Transverse colon (tissue), 4 donors: Measurements from ENCODE around the gene NOL8. TPM values are rescaled to one million over a fixed set of nuclear protein-coding genes. Genes with fewer than 3 reads are reported as not detected.

ENCODE experiments used
- DNase-seq: peaks from one replicate; pipeline ENCODE4 v3.0.0-alpha.2; 2019
- H3K27ac ChIP-seq, 4 donors: fragments of 200-600 bp; sonication (generic); 2 replicates each; pipeline ENCODE4 v1.5.1; 2016 to 2018; ENCODE audit warnings: inconsistent platforms in 4 of 4
- H3K27me3 ChIP-seq: fragments of 200-600 bp; sonication (generic); 2 replicates; pipeline ENCODE4 v1.5.1; 2017; ENCODE audit warnings: inconsistent platforms
- H3K36me3 ChIP-seq, 4 donors: fragments of 200-600 bp; sonication (generic); 2 replicates each; pipeline ENCODE4 v1.5.1; 2017 to 2019; ENCODE audit warnings: inconsistent platforms in 4 of 4
- H3K4me1 ChIP-seq, 4 donors: fragments of 200-600 bp; sonication (generic); 2 replicates each; pipeline ENCODE4 v1.5.1; 2017 to 2020; ENCODE audit warnings: inconsistent platforms in 4 of 4
- H3K4me3 ChIP-seq, 4 donors: fragments of 200-600 bp; sonication (generic); 1 replicate in 1 of 4; 2 replicates in 3 of 4; pipeline versions ENCODE4 v1.5.1 to v1.6.1; 2017 to 2019; ENCODE audit warnings: inconsistent platforms in 4 of 4
- H3K9me3 ChIP-seq, 2 donors: fragments of 200-600 bp; sonication (generic); 2 replicates each; pipeline ENCODE4 v1.5.1; 2017 to 2019; ENCODE audit warnings: inconsistent platforms in 2 of 2
- CTCF ChIP-seq, 5 experiments: fragments of 200-600 bp in 3 of 5; fragments of 450-650 bp in 2 of 5; sonication (generic) in 3 of 5; IDR thresholded peaks; 1 replicate in 2 of 5; 2 replicates in 3 of 5; pipeline ENCODE4 v1.5.1; 2016 to 2017; ENCODE audit warnings: antibody characterized with exemption in 5 of 5, inconsistent platforms in 3 of 5, mild to moderate bottlenecking in 2 of 5, moderate library complexity in 1 of 5
- EP300 ChIP-seq: sonication (generic); formaldehyde crosslinking; IDR thresholded peaks from one replicate; pipeline ENCODE4 v1.6.1; 2017; ENCODE audit warnings: antibody characterized with exemption, low read depth
- POLR2A ChIP-seq: fragments of 450-650 bp; IDR thresholded peaks from one replicate; pipeline ENCODE4 v1.6.1; 2016; ENCODE audit warnings: antibody characterized with exemption, mild to moderate bottlenecking, moderate library complexity
- POLR2AphosphoS5 ChIP-seq, 3 donors: sonication (generic); formaldehyde crosslinking; IDR thresholded peaks; one replicate each; pipeline ENCODE4 v1.6.1; 2016; ENCODE audit warnings: antibody characterized with exemption in 3 of 3
- WGBS, 2 donors: methylation state at CpG; one replicate each; pipeline ENCODE4 v1.1.5; 2018; ENCODE audit warnings: low coverage in 1 of 2; 5-methylcytosine and 5-hydroxymethylcytosine counted together
- in situ Hi-C, 4 donors: fragments of 200-750 bp; cut with MboI; loops; one replicate each; pipeline versions ENCODE4 v1.15.0 to v1.15.1; 2017; ENCODE audit warnings: low sequenced_read_pairs in 3 of 4, low pct_ligation_motif_present in 1 of 4, low pct_unique_long_range_greater_than_20kb in 1 of 4
- intact Hi-C: fragments of 100-400 bp; cut with DNase I; formaldehyde crosslinking; loops from one replicate; pipeline ENCODE4 v1.15.1; 2023; ENCODE audit warnings: low total_unique reads
- total RNA-seq, 4 donors: library from RNA; depleted of rRNA; stranded (reverse); fragments of >200 nt; gene quantifications; one replicate each; pipeline ENCODE4 v1.1.0, GENCODE V29; 2016

The NOL8 gene
- 10 to 100 TPM; 17.6 to 86.2 (median 24.3) TPM for total RNA-seq

GRCh38 chr9:92325269-92325990 lies at the start of gene NOL8, which contains the start of gene CENPP:
Gene NOL8, minus strand, starts transcription at chr9:92325350. Its CDS starts 1,189 bp downstream, at chr9:92324161.
Gene CENPP, plus strand, starts transcription at chr9:92325953.
- TF ChIP-seq CTCF (IDR thresholded peaks at IDR 0.05): peak in 1 of 5 experiments; percentile 6
- TF ChIP-seq EP300: no peak
- peak; percentile 35 for TF ChIP-seq POLR2A
- TF ChIP-seq POLR2AphosphoS5 (IDR thresholded peaks at IDR 0.05): peak; percentile 16 to 33 (median 24)
- H3K36me3 ChIP-seq: peaks cover 0 to 20% (median 8%) of the 10 kb centered on the region in 4 donors
- WGBS, 2 donors: 0% methylated on average over 15 to 29 of the region's 55 CpGs
- peaks cover 11 to 26% (median 16%) of the 10 kb centered on the region in 4 donors for H3K4me1 ChIP-seq
- in situ Hi-C loops (loop anchor here in 2 of 4 donors (25.0 kb wide), 2 partner anchors 112 to 462 kb away; no protein-coding TSS in a partner anchor), intact Hi-C loops (no loop called here)
- H3K27me3 ChIP-seq: no peaks in the 10 kb centered on the region
- peak within 1 kb of the TSS; percentile 90 to 95 (median 92) for H3K27ac ChIP-seq
- DNase-seq: peak; percentile 86
- no peaks in the 10 kb centered on the region for H3K9me3 ChIP-seq
- H3K4me3 ChIP-seq: peak within 1 kb of the TSS; percentile 58 to 91 (median 73)

- H3K36me3 ChIP-seq: no peaks in the 10 kb centered on the region
- no peak for DNase-seq
- in situ Hi-C loops (no loop called here), intact Hi-C loops (no loop called here)
- H3K9me3 ChIP-seq: peaks cover 4 to 17% of the 10 kb centered on the region in 2 donors
- peaks cover 0 to 8% (median 0%) of the 10 kb centered on the region in 4 donors for H3K4me1 ChIP-seq
- WGBS, 2 donors: 100% methylated on average over 2 of the region's 2 CpGs
- no peaks in the 10 kb centered on the region for H3K27me3 ChIP-seq
- H3K4me3 ChIP-seq: no peak overlapping the region
- TF ChIP-seq POLR2A: no peak
- TF ChIP-seq EP300: no peak
- no peak for TF ChIP-seq POLR2AphosphoS5 (IDR thresholded peaks at IDR 0.05)
- no peak for TF ChIP-seq CTCF (IDR thresholded peaks at IDR 0.05)
- H3K27ac ChIP-seq: no peak overlapping the region
Measured at GRCh38 chr9:92373167-92373566, 48.0 kb upstream of the NOL8 start.

DNA sequence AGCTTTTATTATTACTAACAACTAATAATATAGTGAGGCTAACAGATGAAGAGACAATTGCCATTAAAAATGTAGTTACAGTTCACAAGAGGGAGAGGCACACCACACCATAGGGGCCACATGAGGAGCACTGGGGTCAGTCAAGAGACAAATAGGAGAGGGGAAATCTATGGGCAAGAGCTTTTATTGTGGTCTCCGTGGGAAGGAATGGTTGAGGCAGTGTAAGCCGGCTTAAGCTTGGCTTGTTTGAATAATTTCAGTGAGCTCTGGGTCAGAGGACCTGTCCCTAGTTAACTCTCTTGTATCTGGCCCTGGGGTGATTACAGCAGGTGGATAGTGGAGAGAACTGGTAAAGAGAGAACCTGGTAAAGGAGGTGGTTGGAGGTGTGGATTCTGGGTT lies 43.9 kb upstream of the NOL8 start:
- in situ Hi-C loops (no loop called here), intact Hi-C loops (no loop called here)
- no peak for TF ChIP-seq CTCF (IDR thresholded peaks at IDR 0.05)

DNA sequence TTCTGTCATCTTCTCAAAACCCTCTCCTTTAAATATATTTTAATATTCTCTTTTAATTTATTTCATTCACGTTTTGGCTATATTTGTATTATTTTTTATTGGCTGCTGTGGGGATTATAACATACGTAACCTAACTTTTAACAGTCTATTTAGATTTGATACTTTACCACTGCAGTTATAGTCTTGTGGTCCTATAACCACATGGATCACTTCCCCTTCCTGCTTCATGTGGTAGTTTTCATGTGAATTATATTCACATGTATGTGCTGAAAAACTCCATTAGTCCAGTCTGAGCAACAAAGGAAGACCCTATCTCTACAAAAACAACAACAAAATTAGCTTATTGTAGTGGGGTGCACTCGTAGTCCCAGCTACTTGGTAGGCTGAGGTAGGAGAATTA lies 34.9 kb upstream of the NOL8 start:
- Histone ChIP-seq H3K27me3 (no peaks in the 10 kb centered on the region), H3K4me3 (no peak overlapping the region), H3K36me3 (no peaks in the 10 kb centered on the region), H3K9me3 (peaks cover 3 to 18% of the 10 kb centered on the region in 2 donors), H3K4me1 (peaks cover 0 to 9% (median 1%) of the 10 kb centered on the region in 4 donors), H3K27ac (peak overlapping the region in 3 of 4 donors; percentile 23 to 47 (median 37))
- in situ Hi-C loops: no loop called here
- TF ChIP-seq EP300: no peak
- DNase-seq: no peak
- intact Hi-C loops: no loop called here
- 75 to 90% methylated on average over 3 of the region's 3 CpGs for WGBS, 2 donors

More for the DNA sequence above, 43.9 kb upstream of the NOL8 start:
- no peak overlapping the region for H3K27ac ChIP-seq
- H3K4me1 ChIP-seq: no peaks in the 10 kb centered on the region
- H3K4me3 ChIP-seq: no peak overlapping the region
- H3K36me3 ChIP-seq: no peaks in the 10 kb centered on the region
- peaks cover 4 to 11% of the 10 kb centered on the region in 2 donors for H3K9me3 ChIP-seq
- no peaks in the 10 kb centered on the region for H3K27me3 ChIP-seq
- WGBS, 2 donors: 63 to 77% methylated on average over 2 of the region's 2 CpGs
- DNase-seq: no peak
